Transverse colon (tissue), 4 donors: Measurements from ENCODE around the gene RABGAP1L.

Source experiments
- EP300 ChIP-seq: sonication (generic); formaldehyde crosslinking; IDR thresholded peaks from one replicate; pipeline ENCODE4 v1.6.1; 2017; ENCODE audit warnings: antibody characterized with exemption, low read depth
- POLR2A ChIP-seq: fragments of 450-650 bp; IDR thresholded peaks from one replicate; pipeline ENCODE4 v1.6.1; 2016; ENCODE audit warnings: antibody characterized with exemption, mild to moderate bottlenecking, moderate library complexity
- POLR2AphosphoS5 ChIP-seq, 3 donors: sonication (generic); formaldehyde crosslinking; IDR thresholded peaks; one replicate each; pipeline ENCODE4 v1.6.1; 2016; ENCODE audit warnings: antibody characterized with exemption in 3 of 3
- TF ChIP-seq, protein P1 (sequence below), 5 experiments: fragments of 200-600 bp in 3 of 5; fragments of 450-650 bp in 2 of 5; sonication (generic) in 3 of 5; IDR thresholded peaks; 1 replicate in 2 of 5; 2 replicates in 3 of 5; pipeline ENCODE4 v1.5.1; 2016 to 2017; ENCODE audit warnings: antibody characterized with exemption in 5 of 5, inconsistent platforms in 3 of 5, mild to moderate bottlenecking in 2 of 5, moderate library complexity in 1 of 5

DNA sequence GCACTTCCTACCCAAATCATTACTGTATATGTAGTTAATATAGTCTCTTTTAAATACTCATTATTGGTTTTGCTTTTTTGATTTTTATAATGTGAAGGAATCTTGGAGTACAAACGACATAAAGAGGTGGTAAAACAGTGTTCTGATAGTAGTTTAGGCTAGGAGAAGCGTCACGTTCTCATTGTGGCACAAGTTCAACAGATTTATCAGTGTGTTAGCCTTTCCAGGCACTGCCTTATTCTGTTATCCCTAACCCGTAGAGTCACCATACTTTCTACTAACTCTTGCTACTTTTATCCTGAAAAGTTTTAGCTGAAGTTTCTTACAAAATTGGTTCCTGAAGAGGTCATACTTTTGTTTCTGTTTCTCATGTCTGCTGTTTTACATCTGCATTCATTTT lies 665.8 kb downstream of the RABGAP1L start:
- TF ChIP-seq, protein P1, sequence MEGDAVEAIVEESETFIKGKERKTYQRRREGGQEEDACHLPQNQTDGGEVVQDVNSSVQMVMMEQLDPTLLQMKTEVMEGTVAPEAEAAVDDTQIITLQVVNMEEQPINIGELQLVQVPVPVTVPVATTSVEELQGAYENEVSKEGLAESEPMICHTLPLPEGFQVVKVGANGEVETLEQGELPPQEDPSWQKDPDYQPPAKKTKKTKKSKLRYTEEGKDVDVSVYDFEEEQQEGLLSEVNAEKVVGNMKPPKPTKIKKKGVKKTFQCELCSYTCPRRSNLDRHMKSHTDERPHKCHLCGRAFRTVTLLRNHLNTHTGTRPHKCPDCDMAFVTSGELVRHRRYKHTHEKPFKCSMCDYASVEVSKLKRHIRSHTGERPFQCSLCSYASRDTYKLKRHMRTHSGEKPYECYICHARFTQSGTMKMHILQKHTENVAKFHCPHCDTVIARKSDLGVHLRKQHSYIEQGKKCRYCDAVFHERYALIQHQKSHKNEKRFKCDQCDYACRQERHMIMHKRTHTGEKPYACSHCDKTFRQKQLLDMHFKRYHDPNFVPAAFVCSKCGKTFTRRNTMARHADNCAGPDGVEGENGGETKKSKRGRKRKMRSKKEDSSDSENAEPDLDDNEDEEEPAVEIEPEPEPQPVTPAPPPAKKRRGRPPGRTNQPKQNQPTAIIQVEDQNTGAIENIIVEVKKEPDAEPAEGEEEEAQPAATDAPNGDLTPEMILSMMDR (IDR thresholded peaks at IDR 0.05) = no peak
- TF ChIP-seq POLR2AphosphoS5 (IDR thresholded peaks at IDR 0.05) = no peak
- TF ChIP-seq POLR2A = no peak
- TF ChIP-seq EP300 = no peak
